Measurements from ENCODE around the gene OR2K2.
"Not testable (repeated sequence)": the region's sequence is repeated elsewhere in the genome, so short reads cannot be mapped to it uniquely, and the experiment has no call there.

The OR2K2 gene

DNA sequence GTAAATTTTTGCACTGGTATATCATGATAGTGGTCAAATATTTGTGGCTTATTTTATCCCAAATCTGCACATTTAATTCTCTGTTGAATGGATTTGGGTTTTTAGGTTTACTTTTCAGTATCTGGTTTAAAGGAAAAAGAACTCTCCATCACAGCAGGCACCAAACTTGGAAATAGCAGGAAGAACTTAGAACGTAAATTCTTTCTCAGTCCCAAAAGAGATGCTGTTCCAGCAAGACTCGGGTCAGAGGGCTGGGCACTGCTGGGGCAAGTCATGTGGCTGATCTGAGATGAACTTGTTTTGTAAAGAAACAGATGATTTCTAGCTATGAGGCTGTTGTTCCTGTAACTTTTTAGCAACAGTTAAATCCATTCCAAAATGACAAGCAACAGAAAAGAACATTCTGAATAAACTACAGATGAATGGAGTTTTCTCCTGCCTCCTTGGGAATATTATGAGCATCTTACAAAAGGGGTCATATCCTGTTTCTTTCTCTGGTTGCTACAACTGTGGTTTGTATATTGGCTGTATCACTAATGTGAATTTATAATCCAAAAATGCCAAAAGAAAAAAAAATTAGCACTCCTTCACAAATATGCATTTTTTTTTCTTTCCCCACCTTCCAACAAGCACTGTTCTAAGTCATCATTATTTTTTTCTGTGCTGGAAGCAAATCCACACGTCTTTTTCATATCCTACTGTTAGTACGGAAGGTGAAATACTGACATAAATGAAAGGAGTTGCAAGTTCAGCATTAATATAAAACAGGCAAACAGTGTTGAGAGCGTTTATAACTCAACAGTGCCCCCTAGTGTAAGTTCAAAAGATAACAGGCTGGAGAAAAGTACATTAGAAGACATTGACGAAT is 31.1 kb downstream of the OR2K2 start:
- no peak overlapping the region for H3K4me3 ChIP-seq (ENCODE audit: low read length)
- DNase-seq (ENCODE audit: low read depth, low spot score) = peak; percentile 58

DNA sequence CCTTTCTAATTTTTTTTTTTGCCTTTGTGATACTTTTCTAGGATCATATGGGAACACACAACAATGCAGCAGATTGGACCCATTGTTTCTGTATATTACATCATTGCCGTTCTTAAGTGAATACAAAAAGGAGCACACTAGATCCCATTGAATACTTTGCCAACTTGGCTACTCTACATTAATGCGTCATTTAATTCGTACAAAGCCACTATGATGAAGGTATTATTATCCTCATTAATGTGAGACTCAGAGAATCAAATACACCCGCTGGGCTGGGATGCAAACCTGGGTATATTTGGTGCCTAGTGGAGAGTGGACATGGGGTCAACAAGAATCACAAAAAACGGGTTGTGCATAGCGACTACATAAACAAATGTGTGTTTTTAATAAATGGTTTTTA is 31.9 kb downstream of the OR2K2 start:
- H3K4me3 ChIP-seq (ENCODE audit: low read length) = no peak overlapping the region
- DNase-seq (ENCODE audit: low read depth, low spot score) = no peak

DNA sequence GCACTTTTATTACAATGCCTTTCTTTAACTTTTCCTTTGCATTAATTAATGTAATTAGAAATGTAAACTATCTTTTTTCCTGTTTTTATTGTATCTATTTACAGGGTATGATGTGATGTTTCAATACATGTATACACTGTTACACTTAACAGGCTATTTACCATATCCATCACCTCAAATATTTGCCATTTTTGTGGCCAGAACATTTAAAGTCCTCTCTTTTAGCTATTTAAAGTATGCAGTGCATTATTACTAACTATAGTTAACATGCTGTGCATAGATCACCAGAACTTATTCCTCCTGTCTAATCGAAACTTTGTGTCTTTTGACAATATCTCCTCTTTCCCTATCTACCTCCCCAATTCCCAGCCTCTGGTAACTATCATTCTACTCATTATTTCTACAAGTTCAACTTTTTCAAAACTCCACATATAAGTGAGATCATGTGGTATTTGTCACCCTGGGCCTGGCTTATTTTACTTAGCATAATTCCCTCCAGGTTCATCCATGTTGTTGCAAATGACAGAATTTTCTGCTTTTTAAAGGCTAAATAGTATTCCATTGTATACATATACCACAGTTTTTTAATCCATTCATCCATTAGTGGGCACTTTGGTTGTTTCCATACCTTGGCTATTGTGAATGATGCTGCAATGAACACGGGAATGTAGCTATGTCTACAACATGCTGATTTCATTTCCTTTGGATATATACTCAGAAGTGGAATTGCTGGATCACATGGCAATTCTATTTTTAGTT is 32.8 kb downstream of the OR2K2 start:
- no peak overlapping the region for H3K4me3 ChIP-seq (ENCODE audit: low read length)
- no peak for DNase-seq (ENCODE audit: low read depth, low spot score)

DNA sequence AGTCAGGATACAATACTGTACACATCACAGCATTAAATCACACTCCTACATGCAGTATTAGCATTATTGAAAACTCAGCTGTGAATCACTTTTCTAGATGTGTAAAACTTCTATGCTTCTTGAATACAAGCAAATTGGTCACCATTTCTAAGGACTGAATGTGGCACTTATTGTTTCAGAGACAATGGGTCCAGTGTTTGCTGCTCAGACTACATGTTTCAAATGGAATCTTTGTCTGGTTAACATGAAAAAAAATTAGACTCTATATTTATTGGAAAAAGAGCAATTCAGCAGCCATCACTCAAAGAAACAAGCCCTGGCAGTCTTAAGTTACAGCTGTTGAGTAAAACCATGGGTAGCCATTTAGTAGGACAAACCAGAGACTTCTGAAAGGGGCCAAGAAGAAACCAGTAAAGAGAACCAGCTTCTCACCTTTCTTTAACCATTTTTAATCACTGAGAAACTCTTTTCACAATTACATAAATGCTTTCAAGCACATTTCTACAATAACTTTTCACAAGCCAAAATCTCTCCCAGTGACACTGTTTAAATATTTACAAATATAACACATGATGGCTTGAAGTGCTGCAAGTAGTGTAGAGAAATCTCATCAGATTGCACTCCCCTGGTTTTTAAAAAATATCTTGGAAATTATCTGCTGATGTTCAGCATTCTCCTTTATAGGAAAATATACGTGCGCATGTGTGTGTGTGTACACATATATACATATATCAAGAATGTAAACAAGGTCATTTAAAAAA is 35.2 kb downstream of the OR2K2 start:
- DNase-seq (ENCODE audit: low read depth, low spot score) = no peak
- H3K4me3 ChIP-seq (ENCODE audit: low read length) = no peak overlapping the region

DNA sequence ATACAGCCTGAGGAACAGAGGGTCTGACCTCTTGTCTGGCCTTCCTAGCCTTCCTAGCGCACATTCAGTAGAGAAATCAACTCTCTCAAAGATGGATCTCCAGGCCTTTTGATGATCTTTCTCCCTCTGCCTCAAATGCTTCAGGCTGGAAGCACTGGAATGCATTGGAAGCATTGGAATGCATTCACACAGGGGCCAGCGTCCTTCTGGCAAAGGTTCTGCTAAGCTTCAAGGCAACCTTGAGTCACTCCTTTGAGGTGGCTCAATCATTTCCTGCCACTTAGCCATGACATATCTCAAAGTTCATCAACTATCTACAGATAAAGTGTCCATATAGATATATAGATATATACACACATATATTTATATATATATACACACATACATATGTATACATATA is 42.9 kb downstream of the OR2K2 start:
- H3K4me3 ChIP-seq (ENCODE audit: low read length) = no peak overlapping the region
- DNase-seq (ENCODE audit: low read depth, low spot score) = no peak

DNA sequence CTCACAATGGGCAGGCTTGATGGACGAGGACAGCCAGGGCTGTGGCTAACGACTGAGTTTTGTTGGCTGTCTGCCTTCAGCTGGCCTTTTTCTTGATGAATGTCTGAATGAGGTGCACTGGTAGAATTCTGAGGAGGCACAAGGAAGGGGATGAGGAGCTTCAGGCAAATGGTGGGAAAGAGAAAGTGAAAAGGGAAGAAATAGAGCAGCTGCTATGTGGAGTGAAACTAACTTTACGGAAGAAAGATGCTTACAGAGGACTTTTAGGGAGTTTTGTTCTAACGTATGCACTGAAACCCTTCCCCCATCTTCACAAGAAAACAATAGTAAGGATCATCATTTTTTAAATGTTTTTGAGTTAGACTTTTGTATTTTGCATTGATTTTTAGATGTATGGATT is 45.3 kb downstream of the OR2K2 start:
- DNase-seq (ENCODE audit: low read depth, low spot score) = no peak
- H3K4me3 ChIP-seq (ENCODE audit: low read length) = no peak overlapping the region

DNA sequence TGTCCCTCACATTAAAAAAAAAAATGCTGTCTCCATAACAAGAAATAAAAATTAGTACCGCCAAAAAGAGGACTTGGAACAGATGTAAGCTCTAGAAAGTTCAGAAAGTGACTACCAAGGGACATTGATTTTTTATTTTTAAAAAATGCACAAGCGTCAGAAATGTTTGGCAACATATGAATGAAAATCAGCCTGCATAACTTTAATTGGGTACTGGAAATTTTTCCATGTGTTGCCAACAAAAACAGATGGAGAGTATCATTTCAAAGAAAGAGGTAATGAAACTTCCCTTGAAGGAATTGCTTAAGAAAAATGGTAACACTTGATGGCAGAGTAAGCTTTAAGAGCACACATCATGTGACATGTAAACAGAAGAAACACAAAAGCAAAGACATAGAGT is 47.2 kb downstream of the OR2K2 start:
- H3K4me3 ChIP-seq (ENCODE audit: low read length) = no peak overlapping the region
- DNase-seq (ENCODE audit: low read depth, low spot score) = no peak

DNA sequence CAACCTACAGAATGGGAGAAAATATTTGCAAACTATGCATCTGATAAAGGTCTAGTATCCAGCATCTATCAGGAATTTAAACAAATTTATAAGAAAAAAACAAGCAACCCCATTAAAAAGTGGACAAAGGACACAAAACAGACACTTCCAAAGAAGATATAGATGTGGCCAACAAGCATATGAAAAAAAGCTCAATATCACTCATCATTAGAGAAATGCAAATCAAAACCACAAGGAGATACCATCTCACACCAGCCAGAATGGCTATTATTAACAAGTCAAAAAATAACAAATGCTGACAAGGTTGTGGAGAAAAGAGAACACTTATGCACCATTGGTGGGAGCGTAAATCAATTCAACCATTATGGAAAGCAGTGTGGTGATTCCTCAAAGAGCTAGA is 49.2 kb downstream of the OR2K2 start:
- not testable (repeated sequence) for H3K4me3 ChIP-seq (ENCODE audit: low read length); DNase-seq (ENCODE audit: low read depth, low spot score)

Measured in Jurkat, Clone E6-1 (cell line).